NCI-H748 (cell line): ENCODE data around the gene PCDHB12.
A peak's percentile ranks its signal among the peaks of the same experiment; 100 is the strongest.
"Not testable (repeated sequence)": the region's sequence is repeated elsewhere in the genome, so short reads cannot be mapped to it uniquely, and the experiment has no call there.

ENCODE experiments used
- DNase-seq: peaks from one replicate; lab custom pipeline; 2025; ENCODE audit not compliant: unreplicated experiment; lab: John Stamatoyannopoulos, UW

The PCDHB12 gene

DNA sequence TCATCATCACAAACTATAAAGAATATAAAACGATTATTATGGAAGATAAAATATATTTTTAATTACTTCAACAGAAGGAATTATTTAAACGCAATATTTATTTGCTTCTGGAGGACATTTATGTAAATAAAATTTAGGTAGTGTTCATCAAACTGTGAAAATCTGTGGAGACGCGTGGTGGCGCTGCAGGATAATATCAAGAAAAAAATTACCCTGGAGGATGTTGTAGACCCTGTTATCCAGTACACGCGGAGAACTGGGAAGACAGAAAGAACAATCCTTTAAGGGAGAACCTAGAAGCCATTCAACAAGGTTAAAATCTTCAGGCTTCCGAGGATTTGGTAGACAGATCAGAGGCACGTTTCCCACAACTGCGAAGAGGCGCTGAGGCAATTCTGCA, at the start of gene PCDHB12:
Gene PCDHB12, plus strand, starts transcription at position 242 of the 400 bp plus-strand sequence. CDS start 189 bp downstream, outside the sequence.
- peak; percentile 87 for DNase-seq

DNA sequence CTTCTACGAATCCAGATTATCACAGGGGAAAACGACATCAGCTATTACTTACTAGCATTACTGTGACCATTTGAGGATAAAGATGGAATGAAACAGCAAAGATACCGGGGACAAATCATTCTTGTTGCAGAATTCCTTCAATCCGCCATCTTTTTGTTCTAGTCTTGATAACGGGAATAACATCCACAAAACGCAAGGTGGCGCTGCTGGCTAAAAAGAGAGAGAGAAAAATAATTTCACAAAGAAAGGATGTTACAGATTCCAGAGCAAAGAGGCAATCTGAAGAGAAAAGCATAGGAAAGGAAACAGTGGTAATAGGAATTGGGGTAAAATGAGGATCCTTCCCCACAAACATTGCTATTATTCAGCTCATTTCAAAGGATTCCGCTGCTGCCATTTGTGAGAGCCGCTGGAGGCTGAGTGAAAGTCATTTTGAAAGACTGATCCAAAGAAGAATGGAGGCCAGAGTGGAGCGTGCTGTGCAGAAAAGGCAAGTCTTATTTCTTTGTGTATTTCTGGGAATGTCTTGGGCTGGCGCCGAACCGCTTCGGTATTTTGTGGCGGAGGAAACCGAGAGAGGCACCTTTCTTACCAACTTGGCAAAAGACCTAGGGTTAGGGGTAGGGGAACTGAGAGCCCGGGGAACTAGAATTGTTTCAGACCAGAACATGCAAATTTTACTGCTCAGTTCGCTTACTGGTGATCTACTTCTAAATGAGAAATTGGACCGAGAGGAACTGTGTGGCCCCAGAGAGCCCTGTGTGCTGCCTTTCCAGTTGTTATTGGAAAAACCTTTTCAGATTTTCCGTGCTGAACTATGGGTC, 35.9 kb upstream of the PCDHB12 start, which contains the start of gene PCDHB7:
Gene PCDHB7, plus strand, starts transcription at position 264 of the 824 bp plus-strand sequence. Its CDS starts 192 bp downstream, at position 456.
- DNase-seq: peak; percentile 80

DNA sequence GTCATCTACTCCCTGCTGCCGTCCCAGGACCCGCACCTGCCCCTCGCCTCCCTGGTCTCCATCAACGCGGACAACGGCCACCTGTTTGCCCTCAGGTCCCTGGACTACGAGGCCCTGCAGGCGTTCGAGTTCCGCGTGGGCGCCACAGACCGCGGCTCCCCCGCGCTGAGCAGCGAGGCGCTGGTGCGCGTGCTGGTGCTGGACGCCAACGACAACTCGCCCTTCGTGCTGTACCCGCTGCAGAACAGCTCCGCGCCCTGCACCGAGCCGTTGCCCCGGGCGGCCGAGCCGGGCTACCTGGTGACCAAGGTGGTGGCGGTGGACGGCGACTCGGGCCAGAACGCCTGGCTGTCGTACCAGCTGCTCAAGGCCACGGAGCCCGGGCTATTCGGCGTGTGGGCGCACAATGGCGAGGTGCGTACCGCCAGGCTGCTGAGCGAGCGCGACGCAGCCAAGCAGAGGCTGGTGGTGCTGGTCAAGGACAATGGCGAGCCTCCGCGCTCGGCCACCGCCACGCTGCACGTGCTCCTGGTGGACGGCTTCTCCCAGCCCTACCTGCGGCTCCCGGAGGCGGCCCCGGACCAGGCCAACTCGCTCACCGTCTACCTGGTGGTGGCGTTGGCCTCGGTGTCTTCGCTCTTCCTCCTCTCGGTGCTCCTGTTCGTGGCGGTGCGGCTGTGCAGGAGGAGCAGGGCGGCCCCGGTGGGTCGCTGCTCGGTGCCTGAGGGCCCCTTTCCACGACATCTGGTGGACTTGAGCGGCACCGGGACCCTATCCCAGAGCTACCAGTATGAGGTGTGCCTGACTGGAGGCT, 34.0 kb upstream of the PCDHB12 start:
- not testable (repeated sequence) for DNase-seq

DNA sequence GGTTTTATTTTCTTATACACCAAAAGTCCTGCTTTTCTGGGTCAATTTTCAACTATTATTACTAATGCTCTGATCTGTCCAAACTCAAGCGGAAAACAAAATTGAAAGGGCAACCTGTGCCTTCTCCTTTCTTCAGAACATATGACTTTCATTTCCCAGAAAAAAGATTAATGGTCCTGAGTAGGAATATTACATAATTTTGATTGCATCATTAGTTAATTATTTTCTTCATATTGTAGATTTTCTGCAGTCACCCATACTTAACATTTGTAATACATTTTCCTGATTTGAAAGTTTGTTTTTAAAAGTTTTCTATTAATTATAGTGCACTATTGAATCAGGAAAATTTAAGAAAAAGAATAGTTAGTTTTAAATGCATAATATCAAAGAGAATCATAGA, 32.6 kb upstream of the PCDHB12 start:
- no peak for DNase-seq

DNA sequence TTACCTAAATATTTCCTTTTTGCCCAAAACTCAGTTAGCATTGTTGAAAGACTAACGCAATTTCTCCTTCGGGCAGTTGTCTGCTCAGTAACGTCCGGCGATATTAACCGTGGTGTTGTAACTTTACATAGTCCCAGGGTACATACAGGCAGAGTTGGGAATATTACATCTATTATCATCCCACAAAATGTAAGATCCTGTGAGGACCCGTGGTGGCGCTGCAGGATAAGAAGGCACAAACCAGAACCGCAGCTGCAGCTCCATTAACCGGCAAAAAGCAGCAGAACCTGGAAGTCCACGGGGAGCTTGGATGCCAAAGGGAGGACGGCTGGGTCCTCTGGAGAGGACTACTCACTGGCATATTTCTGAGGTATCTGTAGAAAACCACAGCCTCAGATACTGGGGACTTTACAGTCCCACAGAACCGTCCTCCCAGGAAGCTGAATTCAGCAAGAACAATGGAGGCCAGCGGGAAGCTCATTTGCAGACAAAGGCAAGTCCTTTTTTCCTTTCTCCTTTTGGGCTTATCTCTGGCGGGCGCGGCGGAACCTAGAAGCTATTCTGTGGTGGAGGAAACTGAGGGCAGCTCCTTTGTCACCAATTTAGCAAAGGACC, 30.8 kb upstream of the PCDHB12 start, which contains the start of gene PCDHB8:
Gene PCDHB8, plus strand, starts transcription at position 214 of the 615 bp plus-strand sequence. Its CDS starts 245 bp downstream, at position 459.
- peak; percentile 92 for DNase-seq

DNA sequence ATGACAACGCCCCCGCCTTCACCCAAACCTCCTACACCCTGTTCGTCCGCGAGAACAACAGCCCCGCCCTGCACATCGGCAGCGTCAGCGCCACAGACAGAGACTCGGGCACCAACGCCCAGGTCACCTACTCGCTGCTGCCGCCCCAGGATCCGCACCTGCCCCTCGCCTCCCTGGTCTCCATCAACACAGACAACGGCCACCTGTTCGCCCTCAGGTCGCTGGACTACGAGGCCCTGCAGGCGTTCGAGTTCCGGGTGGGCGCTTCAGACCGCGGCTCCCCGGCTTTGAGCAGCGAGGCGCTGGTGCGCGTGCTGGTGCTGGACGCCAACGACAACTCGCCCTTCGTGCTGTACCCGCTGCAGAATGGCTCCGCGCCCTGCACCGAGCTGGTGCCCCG, 29.1 kb upstream of the PCDHB12 start:
- DNase-seq: not testable (repeated sequence)

DNA sequence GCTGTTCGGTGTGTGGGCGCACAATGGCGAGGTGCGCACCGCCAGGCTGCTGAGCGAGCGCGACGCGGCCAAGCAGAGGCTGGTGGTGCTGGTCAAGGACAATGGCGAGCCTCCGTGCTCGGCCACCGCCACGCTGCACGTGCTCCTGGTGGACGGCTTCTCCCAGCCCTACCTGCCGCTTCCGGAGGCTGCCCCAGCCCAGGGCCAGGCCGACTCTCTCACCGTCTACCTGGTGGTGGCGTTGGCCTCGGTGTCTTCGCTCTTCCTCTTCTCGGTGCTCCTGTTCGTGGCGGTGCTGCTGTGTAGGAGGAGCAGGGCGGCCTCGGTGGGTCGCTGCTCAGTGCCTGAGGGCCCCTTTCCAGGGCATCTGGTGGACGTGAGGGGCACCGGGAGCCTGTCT, 28.6 kb upstream of the PCDHB12 start:
- not testable (repeated sequence) for DNase-seq

DNA sequence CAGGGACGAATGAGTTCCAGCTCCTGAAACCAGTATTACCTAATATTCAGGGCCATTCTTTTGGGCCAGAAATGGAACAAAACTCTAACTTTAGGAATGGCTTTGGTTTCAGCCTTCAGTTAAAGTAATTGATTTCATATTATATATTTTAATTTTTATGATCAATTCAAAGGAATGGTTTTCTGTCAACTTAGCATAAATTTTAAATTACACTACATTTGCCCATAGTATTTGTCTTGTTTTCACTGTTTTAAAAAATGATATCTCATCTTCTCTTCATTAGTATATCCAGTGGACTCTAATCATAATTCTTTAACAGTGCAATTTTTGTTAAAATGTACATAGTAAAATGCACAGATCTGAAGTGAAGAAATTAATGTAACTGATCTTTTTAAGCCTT, 28.2 kb upstream of the PCDHB12 start:
- no peak for DNase-seq

DNA sequence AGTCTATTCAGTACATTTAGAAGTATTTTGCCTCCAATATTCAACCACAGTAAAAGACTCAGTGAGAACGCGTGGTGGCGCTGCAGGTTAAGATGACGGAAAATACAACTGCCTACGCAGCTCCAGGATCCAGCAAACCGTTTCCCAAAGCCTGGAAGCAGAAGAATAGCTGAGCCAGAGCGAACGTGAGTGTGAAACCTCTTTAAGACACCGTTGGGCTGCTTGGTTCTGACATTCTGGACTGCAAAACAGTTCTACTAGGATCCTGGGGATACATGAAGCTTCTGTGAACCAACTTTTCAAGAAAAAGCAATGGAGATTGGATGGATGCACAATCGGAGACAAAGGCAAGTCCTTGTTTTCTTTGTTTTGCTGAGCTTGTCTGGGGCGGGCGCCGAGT, 26.3 kb upstream of the PCDHB12 start, which contains the start of gene PCDHB16:
Gene PCDHB16, plus strand, starts transcription at position 140 of the 400 bp plus-strand sequence. Its CDS starts 173 bp downstream, at position 313.
- DNase-seq: peak; percentile 60

DNA sequence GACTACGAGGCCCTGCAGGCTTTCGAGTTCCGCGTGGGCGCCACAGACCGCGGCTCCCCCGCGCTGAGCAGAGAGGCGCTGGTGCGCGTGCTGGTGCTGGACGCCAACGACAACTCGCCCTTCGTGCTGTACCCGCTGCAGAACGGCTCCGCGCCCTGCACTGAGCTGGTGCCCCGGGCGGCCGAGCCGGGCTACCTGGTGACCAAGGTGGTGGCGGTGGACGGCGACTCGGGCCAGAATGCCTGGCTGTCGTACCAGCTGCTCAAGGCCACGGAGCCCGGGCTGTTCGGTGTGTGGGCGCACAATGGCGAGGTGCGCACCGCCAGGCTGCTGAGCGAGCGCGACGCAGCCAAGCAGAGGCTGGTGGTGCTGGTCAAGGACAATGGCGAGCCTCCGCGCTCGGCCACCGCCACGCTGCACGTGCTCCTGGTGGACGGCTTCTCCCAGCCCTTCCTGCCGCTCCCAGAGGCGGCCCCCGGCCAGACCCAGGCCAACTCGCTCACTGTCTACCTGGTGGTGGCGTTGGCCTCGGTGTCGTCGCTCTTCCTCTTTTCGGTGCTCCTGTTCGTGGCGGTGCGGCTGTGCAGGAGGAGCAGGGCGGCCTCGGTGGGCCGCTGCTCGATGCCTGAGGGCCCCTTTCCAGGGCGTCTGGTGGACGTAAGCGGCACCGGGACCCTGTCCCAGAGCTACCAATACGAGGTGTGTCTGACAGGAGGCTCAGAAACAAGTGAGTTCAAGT, 24.2 kb upstream of the PCDHB12 start:
- DNase-seq: not testable (repeated sequence)

DNA sequence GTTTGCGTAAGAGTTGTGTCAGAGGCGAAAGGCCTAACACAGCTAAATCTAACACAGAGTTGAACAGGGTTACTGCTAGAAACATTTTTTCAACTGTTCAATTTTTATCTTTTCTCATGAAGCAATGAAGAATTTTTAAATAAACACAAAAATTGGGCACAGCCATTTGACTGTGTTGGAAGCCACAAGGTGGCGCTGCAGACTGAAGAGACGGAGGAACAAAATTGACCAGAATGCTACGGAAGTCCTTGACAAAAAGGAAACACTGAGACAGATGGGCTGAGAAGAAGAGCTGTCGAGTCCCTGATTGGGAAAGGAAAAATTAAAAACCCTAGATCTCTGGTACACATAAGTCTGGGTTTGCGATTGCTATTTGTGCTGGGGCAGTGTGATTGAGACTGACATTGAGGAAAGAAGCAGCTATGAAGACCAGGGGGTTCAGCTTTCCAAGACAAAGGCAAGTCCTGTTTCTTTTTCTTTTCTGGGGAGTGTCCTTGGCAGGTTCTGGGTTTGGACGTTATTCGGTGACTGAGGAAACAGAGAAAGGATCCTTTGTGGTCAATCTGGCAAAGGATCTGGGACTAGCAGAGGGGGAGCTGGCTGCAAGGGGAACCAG, 21.5 kb upstream of the PCDHB12 start, which contains the start of gene PCDHB9:
Gene PCDHB9, plus strand, starts transcription at position 265 of the 616 bp plus-strand sequence. Its CDS starts 158 bp downstream, at position 423.
- peak; percentile 83 for DNase-seq

DNA sequence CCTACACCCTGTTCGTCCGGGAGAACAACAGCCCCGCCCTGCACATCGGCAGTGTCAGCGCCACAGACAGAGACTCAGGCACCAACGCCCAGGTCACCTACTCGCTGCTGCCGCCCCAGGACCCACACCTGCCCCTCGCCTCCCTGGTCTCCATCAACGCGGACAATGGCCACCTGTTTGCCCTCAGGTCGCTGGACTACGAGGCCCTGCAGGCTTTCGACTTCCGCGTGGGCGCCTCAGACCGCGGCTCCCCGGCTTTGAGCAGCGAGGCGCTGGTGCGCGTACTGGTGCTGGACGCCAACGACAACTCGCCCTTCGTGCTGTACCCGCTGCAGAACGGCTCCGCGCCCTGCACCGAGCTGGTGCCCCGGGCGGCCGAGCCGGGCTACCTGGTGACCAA, 19.8 kb upstream of the PCDHB12 start:
- not testable (repeated sequence) for DNase-seq

DNA sequence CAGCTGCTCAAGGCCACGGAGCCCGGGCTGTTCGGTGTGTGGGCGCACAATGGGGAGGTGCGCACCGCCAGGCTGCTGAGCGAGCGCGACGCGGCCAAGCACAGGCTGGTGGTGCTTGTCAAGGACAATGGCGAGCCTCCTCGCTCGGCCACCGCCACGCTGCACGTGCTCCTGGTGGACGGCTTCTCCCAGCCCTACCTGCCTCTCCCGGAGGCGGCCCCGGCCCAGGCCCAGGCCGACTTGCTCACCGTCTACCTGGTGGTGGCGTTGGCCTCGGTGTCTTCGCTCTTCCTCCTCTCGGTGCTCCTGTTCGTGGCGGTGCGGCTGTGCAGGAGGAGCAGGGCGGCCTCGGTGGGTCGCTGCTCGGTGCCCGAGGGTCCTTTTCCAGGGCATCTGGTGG, 19.4 kb upstream of the PCDHB12 start:
- not testable (repeated sequence) for DNase-seq

DNA sequence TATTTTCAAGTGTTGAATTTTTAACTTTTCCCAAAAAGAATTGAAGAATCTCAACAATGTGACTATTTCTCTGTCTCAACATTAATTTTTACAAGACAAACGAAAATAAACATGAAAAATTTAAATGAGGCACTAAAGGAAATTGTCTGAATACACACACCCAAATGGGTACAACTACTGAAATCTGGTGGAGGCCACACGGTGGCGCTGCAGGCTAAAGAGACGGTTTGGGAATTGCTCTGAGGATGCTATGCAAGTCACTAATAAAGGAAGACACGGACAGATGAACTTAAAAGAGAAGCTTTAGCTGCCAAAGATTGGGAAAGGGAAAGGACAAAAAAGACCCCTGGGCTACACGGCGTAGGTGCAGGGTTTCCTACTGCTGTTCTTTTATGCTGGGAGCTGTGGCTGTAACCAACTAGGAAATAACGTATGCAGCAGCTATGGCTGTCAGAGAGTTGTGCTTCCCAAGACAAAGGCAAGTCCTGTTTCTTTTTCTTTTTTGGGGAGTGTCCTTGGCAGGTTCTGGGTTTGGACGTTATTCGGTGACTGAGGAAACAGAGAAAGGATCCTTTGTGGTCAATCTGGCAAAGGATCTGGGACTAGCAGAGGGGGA, 16.3 kb upstream of the PCDHB12 start, which contains the start of gene PCDHB10:
Gene PCDHB10, plus strand, starts transcription at position 244 of the 616 bp plus-strand sequence. Its CDS starts 200 bp downstream, at position 444.
- DNase-seq: peak; percentile 85

DNA sequence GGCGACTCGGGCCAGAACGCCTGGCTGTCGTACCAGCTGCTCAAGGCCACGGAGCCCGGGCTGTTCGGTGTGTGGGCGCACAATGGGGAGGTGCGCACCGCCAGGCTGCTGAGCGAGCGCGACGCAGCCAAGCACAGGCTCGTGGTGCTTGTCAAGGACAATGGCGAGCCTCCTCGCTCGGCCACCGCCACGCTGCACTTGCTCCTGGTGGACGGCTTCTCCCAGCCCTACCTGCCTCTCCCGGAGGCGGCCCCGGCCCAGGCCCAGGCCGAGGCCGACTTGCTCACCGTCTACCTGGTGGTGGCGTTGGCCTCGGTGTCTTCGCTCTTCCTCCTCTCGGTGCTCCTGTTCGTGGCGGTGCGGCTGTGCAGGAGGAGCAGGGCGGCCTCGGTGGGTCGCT, 14.2 kb upstream of the PCDHB12 start:
- not testable (repeated sequence) for DNase-seq

DNA sequence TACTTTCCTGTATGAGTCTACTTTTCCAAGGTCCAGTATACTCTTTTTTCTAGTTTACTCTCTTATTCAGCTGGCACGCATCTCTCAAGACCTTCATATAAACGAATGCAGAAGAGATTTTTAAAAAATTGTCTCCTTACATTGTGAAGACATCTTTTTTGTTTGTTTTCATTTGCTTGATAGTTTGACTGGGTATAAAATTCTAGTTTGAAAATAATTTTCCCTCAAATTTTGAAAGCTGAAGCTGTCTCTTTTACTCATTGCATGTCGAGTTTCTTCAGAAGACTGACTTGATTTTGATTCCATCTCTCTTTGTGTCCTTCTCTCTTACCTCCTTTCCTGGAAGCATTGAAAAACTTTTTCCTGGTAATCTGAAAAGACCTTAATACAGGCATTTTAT, 12.2 kb upstream of the PCDHB12 start:
- DNase-seq: no peak

DNA sequence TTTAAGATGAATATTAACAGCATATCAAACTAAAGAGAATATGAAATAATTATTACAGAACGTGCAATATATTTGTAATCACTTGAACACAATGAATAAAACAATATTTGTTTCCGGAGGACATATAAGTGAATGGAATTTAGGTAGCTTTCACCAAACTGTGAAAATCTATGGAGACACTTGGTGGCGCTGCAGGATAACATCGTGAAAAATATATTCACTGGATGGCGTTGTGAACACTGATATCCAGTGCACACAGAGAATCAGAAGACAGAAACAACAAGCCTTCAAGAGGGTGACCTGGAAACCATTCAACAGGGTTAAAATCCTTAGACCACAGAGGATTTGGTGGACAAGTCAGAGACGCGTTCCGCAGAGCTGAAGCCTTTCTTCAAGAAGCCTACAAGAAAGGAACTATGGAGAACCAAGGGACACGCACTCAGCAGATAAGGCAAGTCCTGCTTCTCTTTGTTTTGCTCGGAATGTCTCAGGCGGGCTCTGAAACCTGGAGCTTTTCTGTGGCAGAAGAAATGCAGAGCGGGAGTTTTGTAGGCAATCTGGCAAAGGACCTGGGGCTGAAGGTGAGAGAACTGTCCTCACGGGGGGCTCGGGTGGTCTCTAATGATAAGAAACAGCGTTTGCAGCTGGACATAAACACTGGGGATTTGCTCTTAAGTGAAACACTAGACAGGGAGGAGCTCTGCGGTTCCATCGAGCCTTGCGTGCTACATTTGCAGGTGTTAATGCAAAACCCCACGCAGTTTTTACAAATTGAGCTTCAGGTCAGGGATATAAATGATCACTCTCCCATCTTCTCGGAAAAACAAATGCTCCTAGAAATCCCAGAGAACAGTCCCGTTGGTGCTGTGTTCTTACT, 8.9 kb upstream of the PCDHB12 start, which contains the start of gene PCDHB11:
Gene PCDHB11, plus strand, starts transcription at position 269 of the 877 bp plus-strand sequence. Its CDS starts 148 bp downstream, at position 417.
- DNase-seq: peak; percentile 86

DNA sequence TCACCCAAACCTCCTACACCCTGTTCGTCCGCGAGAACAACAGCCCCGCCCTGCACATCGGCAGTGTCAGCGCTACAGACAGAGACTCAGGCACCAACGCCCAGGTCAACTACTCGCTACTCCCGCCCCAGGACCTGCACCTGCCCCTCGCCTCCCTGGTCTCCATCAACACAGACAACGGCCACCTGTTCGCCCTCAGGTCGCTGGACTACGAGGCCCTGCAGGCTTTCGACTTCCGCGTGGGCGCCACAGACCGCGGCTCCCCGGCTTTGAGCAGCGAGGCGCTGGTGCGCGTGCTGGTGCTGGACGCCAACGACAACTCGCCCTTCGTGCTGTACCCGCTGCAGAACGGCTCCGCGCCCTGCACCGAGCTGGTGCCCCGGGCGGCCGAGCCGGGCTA, 7.4 kb upstream of the PCDHB12 start:
- not testable (repeated sequence) for DNase-seq
